K562 (cell line): ENCODE results near the gene TANC1.

ENCODE experiments used
- BCL6 ChIP-seq: fragments of 250-450 bp; sonication (Bioruptor Pico); IDR thresholded peaks from 2 replicates; pipeline ENCODE4 v1.4.0; 2020
- CBFB ChIP-seq: sonication (generic); formaldehyde crosslinking; IDR thresholded peaks from 2 replicates; pipeline ENCODE4 v1.4.0; 2020; ENCODE audit warnings: mild to moderate bottlenecking, missing genetic modification reagents
- CREB1 ChIP-seq, 2 experiments: sonication (generic) in 1 of 2; formaldehyde crosslinking in 1 of 2; IDR thresholded peaks; 2 replicates each; pipeline versions ENCODE4 v1.6.1 to v1.8.0; 2012 to 2022; ENCODE audit warnings: inconsistent platforms in 1 of 2, mild to moderate bottlenecking in 1 of 2, missing genetic modification reagents in 1 of 2, moderate library complexity in 1 of 2
- CTCF ChIP-seq, 3 experiments: IDR thresholded peaks in 2 of 3; conservative IDR thresholded peaks in 1 of 3; 2 replicates each; pipeline ENCODE4 v1.5.1; 2011 to 2012; ENCODE audit warnings: low read length in 3 of 3, mild to moderate bottlenecking in 3 of 3, control low read depth in 2 of 3, improper control_type of control experiment in 1 of 3, inconsistent platforms in 1 of 3, low read depth in 1 of 3, mixed read lengths in 1 of 3, moderate library complexity in 1 of 3; ENCODE audit not compliant: insufficient read depth in 2 of 3
- MED1 ChIP-seq: sonication (generic); formaldehyde crosslinking; IDR thresholded peaks from 2 replicates; pipeline ENCODE4 v1.8.1; 2023; ENCODE audit warnings: missing genetic modification reagents, borderline replicate concordance
- MIER1 ChIP-seq: fragments of 450-650 bp; IDR thresholded peaks from 2 replicates; pipeline ENCODE4 v1.6.1; 2016; ENCODE audit warnings: antibody characterized with exemption, mild to moderate bottlenecking, low read depth
- MYC ChIP-seq, 2 experiments: fragments of 250-450 bp in 1 of 2; sonication (Bioruptor Pico) in 1 of 2; IDR thresholded peaks; 2 replicates each; pipeline versions ENCODE4 v1.5.1 to v1.6.1; 2012 to 2021; ENCODE audit warnings: low read depth in 2 of 2, borderline replicate concordance in 1 of 2, improper control_type of control experiment in 1 of 2, low read length in 1 of 2, mild to moderate bottlenecking in 1 of 2, moderate library complexity in 1 of 2
- NFATC3 ChIP-seq: fragments of 450-650 bp; IDR thresholded peaks from 2 replicates; pipeline ENCODE4 v1.6.1; 2017; ENCODE audit warnings: mild to moderate bottlenecking
- POLR2A ChIP-seq: fragments of 450-650 bp; conservative IDR thresholded peaks from 2 replicates; pipeline ENCODE4 v1.6.1; 2016
- TRIM28 ChIP-seq: fragments of 450-650 bp; IDR thresholded peaks from 2 replicates; pipeline ENCODE4 v1.6.1; 2017
- ZNF140 ChIP-seq: fragments of 250-450 bp; sonication (Bioruptor Pico); IDR thresholded peaks from 2 replicates; pipeline ENCODE4 v1.8.0; 2021; ENCODE audit warnings: moderate library complexity, mild to moderate bottlenecking, inconsistent platforms
- ZNF76 ChIP-seq: fragments of 250-450 bp; sonication (Bioruptor Pico); IDR thresholded peaks from 2 replicates; pipeline ENCODE4 v1.4.0; 2020; ENCODE audit warnings: mild to moderate bottlenecking, moderate library complexity, borderline replicate concordance
- ZNF77 ChIP-seq: fragments of 250-450 bp; sonication (Bioruptor Pico); IDR thresholded peaks from 2 replicates; pipeline ENCODE4 v1.5.0; 2020

- TF ChIP-seq NFATC3 (no peak), ZNF76 (no peak), CREB1 (IDR thresholded peaks at IDR 0.05) (no peak), CREB1 (CRISPR knock-in tag; IDR thresholded peaks at IDR 0.05) (no peak), MIER1 (no peak), CTCF (IDR thresholded peaks at IDR 0.05 in 2 of 3, conservative IDR thresholded peaks at IDR 0.05 in 1 of 3; ENCODE audit: insufficient read depth in 2 of 3, low read depth in 1 of 3, low read length in 3 of 3) (no peak), MYC (IDR thresholded peaks at IDR 0.05; ENCODE audit: low read depth, low read length) (no peak), MYC (CRISPR knock-in tag; IDR thresholded peaks at IDR 0.05; ENCODE audit: borderline replicate concordance, low read depth) (no peak), MED1 (CRISPR knock-in tag) (no peak), BCL6 (CRISPR knock-in tag) (no peak), POLR2A (no peak), ZNF140 (CRISPR knock-in tag) (no peak), TRIM28 (no peak), ZNF77 (no peak), CBFB (CRISPR knock-in tag) (no peak)
Observed at GRCh38 chr2:159136391-159136790, 168.0 kb downstream of the TANC1 start.
